HEK293T (cell line): ENCODE data around the gene ASCL4.

Source experiments
- ARNT ChIP-seq: fragments of 450-650 bp; IDR thresholded peaks from 2 replicates; pipeline ENCODE4 v1.6.1; 2017; ENCODE audit warnings: mild to moderate bottlenecking
- BHLHE40 ChIP-seq: fragments of 450-650 bp; IDR thresholded peaks from 2 replicates; pipeline ENCODE4 v1.6.1; 2016; ENCODE audit warnings: mild to moderate bottlenecking, moderate library complexity, borderline replicate concordance
- CTBP1 ChIP-seq: fragments of 450-650 bp; IDR thresholded peaks from 2 replicates; pipeline ENCODE4 v1.6.1; 2016; ENCODE audit warnings: borderline replicate concordance
- ELF4 ChIP-seq: fragments of 450-650 bp; IDR thresholded peaks from 2 replicates; pipeline ENCODE4 v1.6.1; 2017; ENCODE audit warnings: antibody characterized with exemption
- FOXA1 ChIP-seq: fragments of 450-650 bp; IDR thresholded peaks from 2 replicates; pipeline ENCODE4 v1.6.1; 2016; ENCODE audit warnings: mild to moderate bottlenecking
- FOXK2 ChIP-seq: fragments of 450-650 bp; IDR thresholded peaks from 2 replicates; pipeline ENCODE4 v1.6.1; 2016; ENCODE audit warnings: mild to moderate bottlenecking
- FOXM1 ChIP-seq: fragments of 450-650 bp; IDR thresholded peaks from 2 replicates; pipeline ENCODE4 v1.6.1; 2017; ENCODE audit warnings: mild to moderate bottlenecking, borderline replicate concordance
- L3MBTL2 ChIP-seq: fragments of 450-650 bp; conservative IDR thresholded peaks from 2 replicates; pipeline ENCODE4 v1.6.1; 2016; ENCODE audit warnings: mild to moderate bottlenecking
- NFRKB ChIP-seq: fragments of 450-650 bp; IDR thresholded peaks from 2 replicates; pipeline ENCODE4 v1.6.1; 2016; ENCODE audit warnings: mild to moderate bottlenecking, moderate library complexity
- PKNOX1 ChIP-seq: fragments of 450-650 bp; IDR thresholded peaks from 2 replicates; pipeline ENCODE4 v1.6.1; 2016
- SP1 ChIP-seq: fragments of 450-650 bp; IDR thresholded peaks from 2 replicates; pipeline ENCODE4 v1.6.1; 2017
- SUZ12 ChIP-seq: fragments of 450-650 bp; IDR thresholded peaks from 2 replicates; pipeline ENCODE4 v1.6.1; 2016; ENCODE audit warnings: mild to moderate bottlenecking
- TARDBP ChIP-seq: fragments of 450-650 bp; IDR thresholded peaks from 2 replicates; pipeline ENCODE4 v1.6.1; 2016

DNA sequence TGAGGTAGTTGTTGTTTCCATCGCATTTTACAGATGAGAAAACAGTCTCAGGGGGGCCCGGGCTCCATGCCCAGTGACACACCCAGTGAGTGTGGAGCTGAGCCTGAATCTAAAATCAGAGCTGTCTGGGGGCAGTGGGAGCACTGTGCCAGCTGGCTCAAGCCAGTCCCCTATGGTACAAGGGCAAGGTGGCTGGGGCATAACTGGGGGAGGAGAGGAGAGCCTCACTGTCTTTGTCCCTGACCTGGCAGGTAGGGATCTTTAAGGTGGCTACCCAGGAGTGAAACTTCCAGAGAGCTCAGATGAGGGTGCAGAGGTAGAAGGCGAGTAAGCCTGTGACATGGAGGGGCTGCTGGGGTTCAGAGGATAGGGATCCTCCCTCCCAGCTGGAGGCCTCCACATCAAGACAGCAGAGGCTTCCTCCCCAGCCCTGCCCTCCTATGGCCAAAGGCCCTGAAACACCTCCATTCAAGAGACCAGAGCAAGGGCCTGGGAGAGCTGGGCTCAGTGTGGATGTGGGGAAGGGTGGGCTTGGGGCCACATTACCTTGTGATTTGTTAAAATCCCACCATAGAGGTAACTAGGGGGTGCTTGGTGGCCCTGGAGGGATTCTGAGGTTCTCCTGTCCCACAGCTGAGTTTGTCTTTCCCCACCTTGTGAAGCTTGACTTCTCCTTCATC is 33.1 kb downstream of the ASCL4 start:
- TF ChIP-seq TARDBP (no peak), FOXK2 (no peak), SUZ12 (no peak), NFRKB (no peak), L3MBTL2 (no peak), FOXM1 (no peak), BHLHE40 (no peak), ELF4 (no peak), PKNOX1 (no peak), SP1 (no peak), FOXA1 (no peak), CTBP1 (no peak), ARNT (no peak)
